Mammary epithelial cell (primary cell): ENCODE data around the gene LRRC26.

Experiments
- CTCF ChIP-seq, 2 donors: IDR thresholded peaks in 1 of 2; conservative IDR thresholded peaks in 1 of 2; 2 replicates each; pipeline ENCODE4 v1.5.1; 2011 to 2012; ENCODE audit warnings: inconsistent platforms in 2 of 2, low read length in 2 of 2, mild to moderate bottlenecking in 2 of 2, control low read depth in 1 of 2, low read depth in 1 of 2; ENCODE audit not compliant: insufficient read depth in 1 of 2; ENCODE audit errors: extremely low read depth in 1 of 2
- EZH2 ChIP-seq: IDR thresholded peaks from 2 replicates; pipeline ENCODE4 v1.6.1; 2012; ENCODE audit warnings: low read length, inconsistent platforms, borderline replicate concordance

- TF ChIP-seq CTCF (conservative IDR thresholded peaks at IDR 0.05 in 1 of 2, IDR thresholded peaks at IDR 0.05 in 1 of 2; ENCODE audit: extremely low read depth in 1 of 2, insufficient read depth in 1 of 2, low read depth in 1 of 2, low read length in 2 of 2) (no peak), EZH2 (no peak)
Measured at GRCh38 chr9:137205126-137206069, 35.5 kb upstream of the LRRC26 start, which contains the start of the genes NDOR1 and TMEM203.
